ENCODE data around the gene PNN. TPM values are rescaled to one million over a fixed set of nuclear protein-coding genes. Genes with fewer than 3 reads are reported as not detected.
"Not testable (repeated sequence)": the region's sequence is repeated elsewhere in the genome, so short reads cannot be mapped to it uniquely, and the experiment has no call there.

Gene PNN
- total RNA-seq, 1 donor from 2014 or later = 20.4 TPM

DNA sequence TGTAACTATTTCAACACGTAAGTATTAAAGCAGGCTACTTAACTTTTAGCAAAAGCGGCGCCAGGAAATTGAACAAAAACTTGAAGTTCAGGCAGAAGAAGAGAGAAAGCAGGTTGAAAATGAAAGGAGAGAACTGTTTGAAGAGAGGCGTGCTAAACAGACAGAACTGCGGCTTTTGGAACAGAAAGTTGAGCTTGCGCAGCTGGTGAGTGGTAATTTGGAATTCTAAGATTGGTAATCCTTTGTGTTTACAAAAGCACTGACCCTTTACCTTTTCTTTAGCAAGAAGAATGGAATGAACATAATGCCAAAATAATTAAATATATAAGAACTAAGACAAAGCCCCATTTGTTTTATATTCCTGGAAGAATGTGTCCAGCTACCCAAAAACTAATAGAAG is 4.0 kb downstream of the PNN start:
- no peak overlapping the region for H3K9ac ChIP-seq (ENCODE audit: low read depth in 1 of 3, low read length in 3 of 3)
- no peak overlapping the region for H3K27ac ChIP-seq (ENCODE audit: low read depth, low read length)
- H3K36me3 ChIP-seq (ENCODE audit: control insufficient read depth in 3 of 3, insufficient read depth in 3 of 3, low read length in 3 of 3) = peaks cover 41 to 68% (median 64%) of the 10 kb centered on the region in 3 donors
- H3K4me3 ChIP-seq (ENCODE audit: low read length in 3 of 3) = no peak overlapping the region
- no peaks in the 10 kb centered on the region for H3K27me3 ChIP-seq (ENCODE audit: control insufficient read depth in 3 of 3, insufficient read depth in 3 of 3, low read length in 3 of 3)
- no peaks in the 10 kb centered on the region for H3K9me3 ChIP-seq (ENCODE audit: control insufficient read depth in 3 of 3, low read length in 3 of 3)
- H3K4me1 ChIP-seq (ENCODE audit: control insufficient read depth in 3 of 3, insufficient read depth in 3 of 3, low read length in 3 of 3) = peaks cover 11 to 17% (median 15%) of the 10 kb centered on the region in 3 donors

DNA sequence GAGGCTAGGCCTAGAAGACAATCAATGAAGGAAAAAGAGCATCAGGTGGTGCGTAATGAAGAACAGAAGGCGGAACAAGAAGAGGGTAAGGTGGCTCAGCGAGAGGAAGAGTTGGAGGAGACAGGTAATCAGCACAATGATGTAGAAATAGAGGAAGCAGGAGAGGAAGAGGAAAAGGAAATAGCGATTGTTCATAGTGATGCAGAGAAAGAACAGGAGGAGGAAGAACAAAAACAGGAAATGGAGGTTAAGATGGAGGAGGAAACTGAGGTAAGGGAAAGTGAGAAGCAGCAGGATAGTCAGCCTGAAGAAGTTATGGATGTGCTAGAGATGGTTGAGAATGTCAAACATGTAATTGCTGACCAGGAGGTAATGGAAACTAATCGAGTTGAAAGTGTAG is 5.5 kb downstream of the PNN start:
- Histone ChIP-seq H3K27me3 (ENCODE audit: control insufficient read depth in 3 of 3, insufficient read depth in 3 of 3, low read length in 3 of 3) (no peaks in the 10 kb centered on the region), H3K4me1 (ENCODE audit: control insufficient read depth in 3 of 3, insufficient read depth in 3 of 3, low read length in 3 of 3) (peaks cover 11 to 15% (median 14%) of the 10 kb centered on the region in 3 donors), H3K36me3 (ENCODE audit: control insufficient read depth in 3 of 3, insufficient read depth in 3 of 3, low read length in 3 of 3) (peaks cover 47 to 74% (median 71%) of the 10 kb centered on the region in 3 donors), H3K27ac (ENCODE audit: low read depth, low read length) (no peak overlapping the region), H3K4me3 (ENCODE audit: low read length in 3 of 3) (no peak overlapping the region), H3K9ac (ENCODE audit: low read depth in 1 of 3, low read length in 3 of 3) (no peak overlapping the region), H3K9me3 (ENCODE audit: control insufficient read depth in 3 of 3, low read length in 3 of 3) (no peaks in the 10 kb centered on the region)

DNA sequence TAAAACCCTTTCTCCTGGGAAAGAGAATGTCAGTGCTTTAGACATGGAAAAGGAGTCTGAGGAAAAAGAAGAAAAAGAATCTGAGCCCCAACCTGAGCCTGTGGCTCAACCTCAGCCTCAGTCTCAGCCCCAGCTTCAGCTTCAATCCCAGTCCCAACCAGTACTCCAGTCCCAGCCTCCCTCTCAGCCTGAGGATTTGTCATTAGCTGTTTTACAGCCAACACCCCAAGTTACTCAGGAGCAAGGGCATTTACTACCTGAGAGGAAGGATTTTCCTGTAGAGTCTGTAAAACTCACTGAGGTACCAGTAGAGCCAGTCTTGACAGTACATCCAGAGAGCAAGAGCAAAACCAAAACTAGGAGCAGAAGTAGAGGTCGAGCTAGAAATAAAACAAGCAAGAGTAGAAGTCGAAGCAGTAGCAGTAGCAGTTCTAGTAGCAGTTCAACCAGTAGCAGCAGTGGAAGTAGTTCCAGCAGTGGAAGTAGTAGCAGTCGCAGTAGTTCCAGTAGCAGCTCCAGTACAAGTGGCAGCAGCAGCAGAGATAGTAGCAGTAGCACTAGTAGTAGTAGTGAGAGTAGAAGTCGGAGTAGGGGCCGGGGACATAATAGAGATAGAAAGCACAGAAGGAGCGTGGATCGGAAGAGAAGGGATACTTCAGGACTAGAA is 6.1 kb downstream of the PNN start:
- H3K9ac ChIP-seq (ENCODE audit: low read depth in 1 of 3, low read length in 3 of 3) = no peak overlapping the region
- no peak overlapping the region for H3K27ac ChIP-seq (ENCODE audit: low read depth, low read length)
- no peaks in the 10 kb centered on the region for H3K27me3 ChIP-seq (ENCODE audit: control insufficient read depth in 3 of 3, insufficient read depth in 3 of 3, low read length in 3 of 3)
- H3K4me1 ChIP-seq (ENCODE audit: control insufficient read depth in 3 of 3, insufficient read depth in 3 of 3, low read length in 3 of 3) = peaks cover 10 to 11% (median 10%) of the 10 kb centered on the region in 3 donors
- H3K4me3 ChIP-seq (ENCODE audit: low read length in 3 of 3) = no peak overlapping the region
- H3K36me3 ChIP-seq (ENCODE audit: control insufficient read depth in 3 of 3, insufficient read depth in 3 of 3, low read length in 3 of 3) = peaks cover 47 to 74% (median 71%) of the 10 kb centered on the region in 3 donors
- H3K9me3 ChIP-seq (ENCODE audit: control insufficient read depth in 3 of 3, low read length in 3 of 3) = no peaks in the 10 kb centered on the region

DNA sequence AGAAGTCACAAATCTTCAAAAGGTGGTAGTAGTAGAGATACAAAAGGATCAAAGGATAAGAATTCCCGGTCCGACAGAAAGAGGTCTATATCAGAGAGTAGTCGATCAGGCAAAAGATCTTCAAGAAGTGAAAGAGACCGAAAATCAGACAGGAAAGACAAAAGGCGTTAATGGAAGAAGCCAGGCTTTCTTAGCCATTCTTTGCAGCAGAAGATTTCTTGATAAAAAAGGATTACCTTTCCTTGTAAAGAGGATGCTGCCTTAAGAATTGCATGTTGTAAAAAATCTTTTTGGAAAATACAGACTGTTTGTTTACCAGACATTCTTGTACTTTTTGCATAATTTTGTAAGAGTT is 6.6 kb downstream of the PNN start:
- Histone ChIP-seq H3K36me3 (ENCODE audit: control insufficient read depth in 3 of 3, insufficient read depth in 3 of 3, low read length in 3 of 3) (peaks cover 47 to 74% (median 69%) of the 10 kb centered on the region in 3 donors), H3K9ac (ENCODE audit: low read depth in 1 of 3, low read length in 3 of 3) (no peak overlapping the region), H3K4me1 (ENCODE audit: control insufficient read depth in 3 of 3, insufficient read depth in 3 of 3, low read length in 3 of 3) (peaks cover 5 to 6% (median 5%) of the 10 kb centered on the region in 3 donors), H3K27me3 (ENCODE audit: control insufficient read depth in 3 of 3, insufficient read depth in 3 of 3, low read length in 3 of 3) (no peaks in the 10 kb centered on the region), H3K9me3 (ENCODE audit: control insufficient read depth in 3 of 3, low read length in 3 of 3) (no peaks in the 10 kb centered on the region), H3K4me3 (ENCODE audit: low read length in 3 of 3) (no peak overlapping the region), H3K27ac (ENCODE audit: low read depth, low read length) (no peak overlapping the region)

DNA sequence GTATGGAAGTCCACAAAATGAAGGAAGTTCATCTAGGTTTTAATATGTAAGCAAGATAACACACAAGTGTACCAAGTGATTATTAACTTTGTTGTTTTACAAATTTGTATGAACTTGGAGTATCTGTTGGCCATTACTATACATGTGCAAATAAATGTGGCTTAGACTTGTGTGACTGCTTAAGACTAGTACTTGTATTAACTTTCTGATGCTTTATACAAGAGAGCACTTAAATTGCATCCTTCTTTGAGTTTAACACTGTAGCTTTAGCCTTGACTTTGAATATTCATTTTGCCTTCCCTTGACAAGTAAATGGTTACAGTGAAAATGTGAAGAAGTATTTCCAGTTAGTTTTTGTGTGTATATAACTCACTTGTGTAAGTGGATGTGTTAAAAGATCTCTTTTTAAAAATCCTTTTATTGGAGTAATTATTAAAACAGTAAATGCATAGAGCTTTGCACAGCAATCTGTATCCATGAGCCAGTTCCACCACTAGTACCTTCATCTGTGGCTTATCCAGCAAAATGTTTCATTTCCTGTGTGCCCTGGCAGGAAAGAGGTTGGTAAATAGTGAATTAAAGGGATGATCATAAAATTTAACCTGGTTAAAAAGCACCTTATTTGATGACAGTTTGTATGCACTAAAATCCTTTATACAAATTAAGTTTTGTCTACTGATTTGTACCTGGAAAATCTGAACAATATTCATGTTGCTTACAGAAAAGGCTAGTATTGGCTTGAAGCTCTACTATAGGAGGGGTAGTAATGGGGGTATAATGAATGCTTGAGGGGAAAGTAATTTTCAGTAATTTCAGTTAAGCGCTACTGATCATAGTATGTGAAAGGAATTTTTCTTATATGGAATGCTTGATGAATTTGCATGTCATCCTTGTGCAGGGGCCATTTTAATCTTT is 8.0 kb downstream of the PNN start:
- Histone ChIP-seq H3K36me3 (ENCODE audit: control insufficient read depth in 3 of 3, insufficient read depth in 3 of 3, low read length in 3 of 3) (peaks cover 37 to 60% (median 57%) of the 10 kb centered on the region in 3 donors), H3K4me1 (ENCODE audit: control insufficient read depth in 3 of 3, insufficient read depth in 3 of 3, low read length in 3 of 3) (no peaks in the 10 kb centered on the region), H3K9ac (ENCODE audit: low read depth in 1 of 3, low read length in 3 of 3) (no peak overlapping the region), H3K4me3 (ENCODE audit: low read length in 3 of 3) (no peak overlapping the region), H3K27ac (ENCODE audit: low read depth, low read length) (no peak overlapping the region), H3K27me3 (ENCODE audit: control insufficient read depth in 3 of 3, insufficient read depth in 3 of 3, low read length in 3 of 3) (no peaks in the 10 kb centered on the region), H3K9me3 (ENCODE audit: control insufficient read depth in 3 of 3, low read length in 3 of 3) (no peaks in the 10 kb centered on the region)

DNA sequence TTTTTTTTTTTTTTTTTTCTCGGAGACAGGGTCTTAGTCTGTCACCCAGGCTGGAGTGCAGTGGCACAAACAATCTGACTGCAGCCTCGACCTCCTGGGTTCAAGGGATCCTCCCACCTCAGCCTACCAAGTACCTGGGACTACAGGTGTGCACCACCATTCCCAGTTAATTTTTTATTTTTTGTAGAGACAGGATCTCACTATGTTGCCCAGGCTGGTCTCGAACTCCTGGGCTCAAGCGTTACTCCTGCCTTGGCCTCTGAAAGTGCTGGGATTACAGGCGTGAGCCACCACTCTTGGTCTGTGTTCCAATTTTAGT is 8.6 kb downstream of the PNN start:
- not testable (repeated sequence) for H3K4me1 ChIP-seq (ENCODE audit: control insufficient read depth in 3 of 3, insufficient read depth in 3 of 3, low read length in 3 of 3); H3K27ac ChIP-seq (ENCODE audit: low read depth, low read length); H3K9ac ChIP-seq (ENCODE audit: low read depth in 1 of 3, low read length in 3 of 3); H3K9me3 ChIP-seq (ENCODE audit: control insufficient read depth in 3 of 3, low read length in 3 of 3); H3K27me3 ChIP-seq (ENCODE audit: control insufficient read depth in 3 of 3, insufficient read depth in 3 of 3, low read length in 3 of 3); H3K4me3 ChIP-seq (ENCODE audit: low read length in 3 of 3)
- H3K36me3 ChIP-seq (ENCODE audit: control insufficient read depth in 3 of 3, insufficient read depth in 3 of 3, low read length in 3 of 3) = peaks cover 33 to 54% (median 52%) of the 10 kb centered on the region in 3 donors

DNA sequence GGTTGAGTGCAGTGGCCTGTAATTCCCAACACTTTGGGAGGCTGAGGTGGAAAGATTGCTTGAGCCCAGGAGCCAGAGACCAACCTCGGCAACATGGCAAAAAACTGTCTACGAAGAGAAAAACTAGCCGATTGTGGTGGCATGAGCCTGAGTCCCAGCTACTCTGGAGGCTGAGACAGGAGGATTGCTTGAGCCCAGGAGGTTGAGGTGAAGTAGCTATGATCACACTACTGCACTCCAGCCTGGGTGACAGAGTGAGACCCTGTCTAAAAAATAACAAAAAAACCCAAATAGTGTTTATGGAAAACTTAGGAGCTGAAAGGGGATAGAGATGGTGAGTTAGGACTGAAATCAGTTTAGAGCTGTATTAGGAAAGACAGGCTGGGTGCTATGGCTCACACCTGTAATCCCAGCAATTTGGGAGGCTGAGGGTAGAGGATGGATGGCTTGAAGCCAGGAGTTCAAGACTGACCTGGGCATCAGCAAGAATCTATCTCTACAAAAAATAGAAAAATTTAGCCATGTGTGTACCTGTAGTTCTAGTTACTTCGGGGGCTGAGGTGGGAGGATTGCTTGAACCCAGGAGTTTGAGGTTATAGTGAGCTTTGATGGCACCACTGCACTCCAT is 9.7 kb downstream of the PNN start:
- Histone ChIP-seq H3K9ac (ENCODE audit: low read depth in 1 of 3, low read length in 3 of 3) (no peak overlapping the region), H3K27ac (ENCODE audit: low read depth, low read length) (no peak overlapping the region), H3K4me3 (ENCODE audit: low read length in 3 of 3) (no peak overlapping the region), H3K27me3 (ENCODE audit: control insufficient read depth in 3 of 3, insufficient read depth in 3 of 3, low read length in 3 of 3) (no peaks in the 10 kb centered on the region), H3K9me3 (ENCODE audit: control insufficient read depth in 3 of 3, low read length in 3 of 3) (no peaks in the 10 kb centered on the region), H3K36me3 (ENCODE audit: control insufficient read depth in 3 of 3, insufficient read depth in 3 of 3, low read length in 3 of 3) (peaks cover 23 to 44% (median 43%) of the 10 kb centered on the region in 3 donors), H3K4me1 (ENCODE audit: control insufficient read depth in 3 of 3, insufficient read depth in 3 of 3, low read length in 3 of 3) (no peaks in the 10 kb centered on the region)

DNA sequence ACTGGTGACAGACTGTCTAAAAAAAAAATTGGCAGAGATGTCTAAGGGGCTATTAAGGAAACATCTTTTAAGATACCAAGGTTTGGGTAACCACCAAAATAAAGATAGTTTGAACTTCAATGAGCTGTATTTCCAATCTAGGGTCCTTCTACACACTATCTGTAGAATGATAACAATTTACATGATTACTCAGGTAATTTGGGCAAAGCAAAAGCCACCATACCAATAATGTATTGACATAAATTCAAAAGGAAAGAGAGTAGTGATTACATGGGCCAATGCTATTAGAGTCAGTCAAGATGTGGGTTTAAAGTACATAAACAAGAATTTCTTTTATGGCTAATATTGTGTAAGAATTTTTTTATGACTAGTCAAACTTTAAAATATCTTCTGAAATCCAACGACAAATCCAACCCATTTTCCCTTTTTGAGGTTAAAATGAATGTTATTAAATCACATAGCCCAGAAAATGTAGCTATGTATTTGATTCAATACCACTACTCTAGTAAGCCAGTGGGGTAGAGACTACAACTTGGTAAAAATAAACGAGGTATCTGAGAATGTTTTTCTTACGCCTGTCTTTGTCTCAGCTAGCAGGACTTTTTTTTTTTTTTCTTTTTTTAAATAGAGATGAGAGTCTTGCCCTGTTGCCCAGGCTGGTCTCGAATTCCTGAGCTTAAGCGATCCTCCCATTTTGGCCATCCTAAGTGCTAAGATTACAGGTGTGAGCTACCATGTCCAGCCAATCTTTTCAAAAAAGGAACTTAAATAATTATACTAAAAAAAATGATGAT is 10.4 kb downstream of the PNN start:
- no peaks in the 10 kb centered on the region for H3K9me3 ChIP-seq (ENCODE audit: control insufficient read depth in 3 of 3, low read length in 3 of 3)
- no peak overlapping the region for H3K27ac ChIP-seq (ENCODE audit: low read depth, low read length)
- H3K27me3 ChIP-seq (ENCODE audit: control insufficient read depth in 3 of 3, insufficient read depth in 3 of 3, low read length in 3 of 3) = no peaks in the 10 kb centered on the region
- no peak overlapping the region for H3K4me3 ChIP-seq (ENCODE audit: low read length in 3 of 3)
- no peak overlapping the region for H3K9ac ChIP-seq (ENCODE audit: low read depth in 1 of 3, low read length in 3 of 3)
- peaks cover 20 to 37% (median 36%) of the 10 kb centered on the region in 3 donors for H3K36me3 ChIP-seq (ENCODE audit: control insufficient read depth in 3 of 3, insufficient read depth in 3 of 3, low read length in 3 of 3)
- H3K4me1 ChIP-seq (ENCODE audit: control insufficient read depth in 3 of 3, insufficient read depth in 3 of 3, low read length in 3 of 3) = no peaks in the 10 kb centered on the region

DNA sequence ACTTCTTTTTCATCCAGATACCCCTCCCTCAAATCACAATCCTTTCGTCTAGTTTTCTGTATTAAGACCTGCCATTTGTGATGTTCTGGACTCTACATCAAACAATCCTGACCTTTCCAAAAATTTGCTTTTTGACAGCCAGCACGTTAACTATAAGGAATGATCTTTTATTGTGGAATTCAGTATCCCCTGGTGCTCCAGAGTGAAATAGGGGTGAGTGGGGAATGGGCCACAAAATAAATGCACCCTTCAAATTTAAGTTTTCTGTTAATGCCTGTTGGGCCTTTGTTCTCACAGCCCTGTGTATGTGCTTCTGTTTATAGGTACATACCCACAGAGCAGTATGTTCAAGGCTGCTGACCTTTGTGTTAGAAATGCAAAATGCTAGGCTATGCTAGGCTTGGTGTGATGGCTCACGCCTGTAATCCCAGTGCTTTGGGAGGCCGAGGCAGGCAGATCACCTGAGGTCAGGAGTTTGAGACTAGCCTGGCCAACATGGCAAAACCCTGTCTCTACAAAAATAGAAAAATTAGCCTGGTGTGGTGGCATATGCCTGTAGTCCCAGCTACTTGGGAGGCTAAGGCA is 12.0 kb downstream of the PNN start:
- H3K9me3 ChIP-seq (ENCODE audit: control insufficient read depth in 3 of 3, low read length in 3 of 3) = no peaks in the 10 kb centered on the region
- no peak overlapping the region for H3K4me3 ChIP-seq (ENCODE audit: low read length in 3 of 3)

More for the DNA sequence above, 12.0 kb downstream of the PNN start:
- no peaks in the 10 kb centered on the region for H3K27me3 ChIP-seq (ENCODE audit: control insufficient read depth in 3 of 3, insufficient read depth in 3 of 3, low read length in 3 of 3)
- no peak overlapping the region for H3K27ac ChIP-seq (ENCODE audit: low read depth, low read length)
- H3K4me1 ChIP-seq (ENCODE audit: control insufficient read depth in 3 of 3, insufficient read depth in 3 of 3, low read length in 3 of 3) = no peaks in the 10 kb centered on the region
- peaks cover 9 to 23% (median 21%) of the 10 kb centered on the region in 3 donors for H3K36me3 ChIP-seq (ENCODE audit: control insufficient read depth in 3 of 3, insufficient read depth in 3 of 3, low read length in 3 of 3)
- no peak overlapping the region for H3K9ac ChIP-seq (ENCODE audit: low read depth in 1 of 3, low read length in 3 of 3)
